COLO829 (cell line): ENCODE measurements around the gene C5orf52.
"Not testable (repeated sequence)": the region's sequence is repeated elsewhere in the genome, so short reads cannot be mapped to it uniquely, and the experiment has no call there.

ENCODE experiments used
- DNase-seq: peaks from one replicate; pipeline ENCODE4 v3.0.0; 2012; ENCODE audit warnings: low spot score

Gene C5orf52

DNA sequence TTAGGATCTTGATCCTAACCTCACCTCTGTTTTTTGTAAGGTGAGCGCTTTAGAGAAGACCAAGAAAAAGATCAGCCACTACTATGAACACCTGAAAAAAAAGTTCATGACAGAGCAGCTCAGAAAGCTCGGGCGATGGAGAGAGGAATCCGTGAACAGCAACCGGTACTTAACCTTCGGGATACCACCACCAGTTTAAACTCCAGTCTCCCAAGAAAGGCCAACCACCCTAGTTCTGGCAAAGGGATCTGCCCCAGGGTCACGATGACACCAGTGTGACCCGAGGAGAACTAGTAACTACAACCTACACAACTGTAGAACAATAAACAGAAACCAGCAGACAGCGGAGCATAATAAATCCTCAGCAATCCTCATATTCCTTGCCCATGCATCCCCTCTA lies 8.5 kb downstream of the C5orf52 start:
- no peak for DNase-seq

DNA sequence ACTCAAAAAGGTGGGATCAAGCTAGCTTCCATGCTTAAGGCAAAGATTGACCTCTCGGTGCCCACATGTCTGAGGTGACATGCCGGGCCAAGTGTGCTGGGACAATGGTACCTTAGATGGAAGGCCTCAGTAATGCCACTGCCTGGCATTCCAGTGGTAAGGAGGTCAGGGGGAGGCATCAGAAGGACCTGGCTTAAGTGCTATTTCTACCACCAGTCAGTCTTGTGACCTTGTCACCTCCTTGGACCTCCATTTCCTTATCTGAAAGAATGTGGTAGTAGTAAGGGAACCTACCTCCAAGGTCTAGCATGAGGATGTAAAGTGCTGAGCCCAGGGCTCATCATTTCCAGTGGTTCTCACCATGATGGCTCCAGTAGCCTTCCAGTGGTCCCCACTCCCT lies 8.9 kb downstream of the C5orf52 start:
- DNase-seq, result no peak

- no peak for DNase-seq
Measured at GRCh38 chr5:157681048-157681447, 9.7 kb downstream of the C5orf52 start.

DNA sequence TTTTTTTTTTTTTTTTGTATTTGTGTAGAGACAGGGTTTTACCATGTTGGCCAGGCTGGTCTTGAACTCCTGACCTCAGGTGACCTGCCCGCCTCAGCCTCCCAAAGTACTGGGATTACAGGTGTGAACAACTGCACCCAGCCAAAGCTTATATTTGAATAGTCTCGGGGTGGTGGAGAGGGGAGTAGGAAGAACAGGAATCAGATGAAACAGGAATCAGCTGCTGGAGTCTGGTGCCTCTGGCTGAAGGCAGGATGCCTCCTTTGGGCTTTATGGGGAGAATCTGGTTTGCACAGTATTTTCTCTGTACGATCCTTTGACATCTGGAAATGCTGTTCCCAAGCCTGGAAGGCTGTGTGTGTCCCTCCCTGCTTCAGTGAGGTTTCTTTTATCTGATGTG lies 10.9 kb downstream of the C5orf52 start:
- DNase-seq, result no peak

DNA sequence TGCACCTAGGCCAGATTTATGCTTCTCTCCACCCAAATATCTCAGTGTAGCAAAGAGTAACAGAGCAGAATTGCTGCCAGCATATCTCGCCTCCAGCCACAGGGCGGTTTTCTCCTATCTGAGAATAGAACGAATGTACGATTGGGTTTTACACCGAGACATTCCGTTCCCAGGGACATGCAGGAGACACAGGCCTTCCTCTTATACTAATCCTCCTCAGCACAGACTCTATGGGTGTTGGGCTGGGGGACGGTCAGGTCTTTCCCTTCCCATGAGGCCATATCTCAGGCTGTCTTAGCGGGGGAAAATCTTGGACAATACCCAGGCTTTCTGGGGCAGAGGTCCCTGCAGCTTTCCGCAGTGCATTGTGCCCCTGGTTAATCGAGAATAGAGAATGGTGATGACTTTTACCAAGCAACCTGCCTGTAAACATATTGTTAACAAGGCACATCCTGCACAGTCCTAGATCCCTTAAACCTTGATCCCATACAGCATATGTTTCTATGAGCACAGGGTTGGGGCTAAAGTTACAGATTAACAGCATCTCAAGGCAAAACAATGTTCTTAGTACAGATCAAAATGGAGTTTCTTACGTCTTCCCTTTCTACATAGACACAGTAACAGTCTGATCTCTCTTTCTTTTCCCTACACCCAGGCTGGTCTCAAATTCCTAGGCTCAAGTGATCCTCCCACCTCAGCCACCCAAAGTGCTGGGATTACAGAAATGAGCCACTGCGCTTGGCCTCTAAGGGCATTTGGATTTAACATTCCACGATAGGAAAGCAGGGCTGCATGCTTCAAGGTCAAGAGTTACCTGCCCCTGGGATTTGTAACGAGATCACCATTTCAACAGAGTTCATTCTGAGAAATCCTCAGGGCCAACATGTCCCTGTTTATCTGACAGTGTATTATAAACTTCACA lies 15.2 kb downstream of the C5orf52 start:
- not testable (repeated sequence) for DNase-seq

DNA sequence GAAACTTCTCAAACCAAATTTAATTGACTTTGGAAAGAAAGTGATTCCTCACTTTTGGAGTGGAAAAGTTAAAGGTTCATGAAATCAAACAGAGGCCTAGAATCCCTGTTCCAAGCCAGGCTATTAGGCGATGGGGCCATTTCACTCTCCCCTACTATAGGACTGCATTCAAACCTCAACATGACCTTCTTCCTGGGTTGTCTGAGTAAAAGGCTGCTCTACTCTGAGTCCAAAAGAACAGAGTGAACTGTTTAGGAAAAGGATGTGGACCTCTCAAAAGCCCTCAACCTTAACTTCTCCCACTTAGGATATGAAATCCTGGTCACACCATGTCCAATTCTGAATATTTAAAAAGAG lies 15.8 kb downstream of the C5orf52 start:
- no peak for DNase-seq

GRCh38 chr5:157689942-157690689 lies 18.8 kb downstream of the C5orf52 start:
- no peak for DNase-seq

DNA sequence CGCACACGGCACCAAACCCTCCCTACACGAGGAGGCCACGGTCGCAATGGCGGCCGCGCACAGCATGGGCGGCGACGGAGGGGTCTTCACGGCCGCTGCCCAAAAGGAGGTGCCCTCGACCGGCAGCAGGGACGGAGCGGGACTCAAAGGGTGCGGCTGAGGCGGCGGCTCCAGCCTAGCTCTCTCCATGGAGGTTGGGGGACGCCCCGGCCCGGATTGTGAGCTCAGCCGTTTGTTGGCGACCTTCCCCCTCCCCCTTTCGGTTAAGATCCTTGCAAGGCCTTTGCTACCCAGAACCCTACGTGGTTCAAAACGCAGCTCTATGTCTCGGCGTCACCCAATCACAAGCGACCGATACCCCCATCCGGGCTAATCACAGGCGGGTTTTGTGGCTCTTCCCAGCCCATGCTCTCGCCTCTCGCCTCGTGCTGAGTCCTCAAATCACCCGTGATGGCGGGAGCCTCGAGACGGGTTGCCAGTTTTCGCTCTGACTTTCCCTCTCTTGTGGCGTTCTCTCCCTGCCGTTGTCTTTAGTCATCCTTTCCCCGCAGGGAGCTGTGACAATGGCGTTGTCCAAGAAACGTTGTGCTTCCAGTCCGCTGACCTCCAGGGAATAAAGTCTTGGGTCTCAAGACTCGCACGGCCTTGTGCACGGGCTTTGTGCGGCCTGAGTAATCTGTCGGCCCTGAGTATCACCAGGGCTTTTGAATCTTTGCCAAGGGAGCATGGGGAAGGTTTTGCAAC lies 19.5 kb downstream of the C5orf52 start:
- DNase-seq, result no peak

DNA sequence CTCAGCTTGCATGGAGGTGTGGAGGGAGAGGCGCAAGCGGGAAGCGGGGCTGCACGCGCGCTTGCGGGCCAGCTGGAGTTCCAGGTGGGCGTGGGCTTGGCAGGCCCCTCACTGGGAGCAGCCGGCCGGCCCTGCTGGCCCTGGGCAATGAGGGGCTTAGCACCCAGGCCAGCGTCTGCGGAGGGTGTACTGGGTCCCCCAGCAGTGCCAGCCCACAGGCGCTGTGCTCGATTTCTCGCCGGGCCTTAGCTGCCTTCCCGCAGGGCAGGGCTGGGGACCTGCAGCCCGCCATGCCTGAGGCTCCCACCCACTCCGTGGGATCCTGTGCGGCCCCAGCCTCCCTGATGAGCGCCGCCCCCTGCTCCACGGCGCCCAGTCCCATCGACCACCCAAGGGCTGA lies 22.5 kb downstream of the C5orf52 start:
- not testable (repeated sequence) for DNase-seq

- not testable (repeated sequence) for DNase-seq
Measured at GRCh38 chr5:157696154-157696553, 24.8 kb downstream of the C5orf52 start.

GRCh38 chr5:157698674-157699073 lies 27.3 kb downstream of the C5orf52 start:
- DNase-seq, result not testable (repeated sequence)

- no peak for DNase-seq
Measured at GRCh38 chr5:157703736-157704135, 32.4 kb downstream of the C5orf52 start.

GRCh38 chr5:157708866-157709265 lies 37.5 kb downstream of the C5orf52 start:
- DNase-seq, result no peak

DNA sequence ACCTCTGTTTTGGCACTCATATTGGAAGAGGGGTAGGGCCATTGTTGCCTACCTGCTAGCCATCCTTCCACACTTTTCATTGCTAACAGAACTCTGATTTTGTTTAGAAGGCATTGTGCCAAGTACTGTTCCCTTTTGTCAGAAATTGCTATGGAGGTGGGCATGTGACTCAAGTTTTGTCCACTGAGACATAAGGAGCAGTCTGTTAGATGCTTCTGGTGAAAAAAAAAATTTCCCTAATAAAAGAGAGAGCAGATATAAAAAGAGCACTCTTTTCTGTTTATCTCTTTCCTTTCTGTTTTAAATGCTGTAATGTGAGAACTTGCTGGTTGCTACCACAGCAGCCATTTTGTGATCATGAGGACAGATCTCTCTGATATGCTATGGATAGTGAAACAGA lies 38.0 kb downstream of the C5orf52 start:
- peak; percentile 13 for DNase-seq

DNA sequence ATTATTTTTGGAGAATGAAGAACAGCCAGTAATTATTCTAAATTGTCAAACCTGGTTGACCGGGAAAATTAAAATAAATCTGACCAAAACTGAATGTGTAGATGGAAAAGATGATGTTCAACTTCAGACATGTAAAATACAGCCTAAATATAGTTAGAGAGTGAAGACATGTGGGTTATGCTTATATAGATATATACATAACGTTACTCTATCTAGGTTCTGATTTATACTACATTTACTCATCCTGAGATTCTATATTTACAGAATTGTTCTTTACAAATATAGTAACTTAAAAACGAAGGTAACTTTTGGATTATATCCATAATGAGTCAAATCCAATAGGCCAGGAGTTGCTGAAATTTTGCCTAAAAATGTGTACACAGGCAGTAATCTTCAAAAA lies 39.1 kb downstream of the C5orf52 start:
- no peak for DNase-seq

- DNase-seq, result peak; percentile 11
Measured at GRCh38 chr5:157710882-157711281, 39.5 kb downstream of the C5orf52 start.

DNA sequence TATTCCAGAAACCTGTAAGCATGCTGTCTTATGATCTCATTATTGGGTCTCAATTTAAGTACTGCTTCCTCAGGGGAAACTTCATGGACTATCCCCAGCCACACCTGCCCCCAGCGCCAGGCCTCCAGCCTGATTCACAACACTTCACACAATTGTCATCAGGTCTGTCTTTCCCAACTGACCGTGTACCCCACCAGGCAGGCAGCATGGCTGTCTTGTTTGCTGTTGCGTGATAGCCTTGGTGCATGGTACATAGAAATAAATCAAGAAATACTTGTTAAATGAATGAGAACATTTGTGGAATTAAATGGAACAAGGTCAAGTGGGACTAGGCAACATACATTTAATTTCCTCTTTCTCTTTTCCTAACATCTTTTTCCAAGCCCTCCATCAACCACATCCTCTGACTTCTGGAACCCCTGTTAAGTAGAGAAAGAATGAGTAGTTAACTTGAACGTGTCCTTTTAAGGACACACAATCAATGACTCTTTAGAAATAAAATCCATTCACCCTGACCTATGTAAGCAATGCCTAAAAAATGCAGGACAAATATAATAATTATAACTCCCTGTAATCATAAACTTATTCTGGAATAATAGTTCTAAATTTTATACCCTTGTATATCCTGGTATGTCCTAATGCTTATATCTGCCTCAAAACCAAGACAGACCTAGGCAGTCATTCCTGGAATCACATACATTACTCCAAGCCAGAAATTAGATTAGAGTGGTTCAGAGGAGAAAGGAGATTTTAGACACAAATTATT lies 42.7 kb downstream of the C5orf52 start:
- no peak for DNase-seq

- DNase-seq, result no peak
Measured at GRCh38 chr5:157714596-157714864, 43.2 kb downstream of the C5orf52 start.

- peak; percentile 51 for DNase-seq
Measured at GRCh38 chr5:157718519-157718918, 47.2 kb downstream of the C5orf52 start.

DNA sequence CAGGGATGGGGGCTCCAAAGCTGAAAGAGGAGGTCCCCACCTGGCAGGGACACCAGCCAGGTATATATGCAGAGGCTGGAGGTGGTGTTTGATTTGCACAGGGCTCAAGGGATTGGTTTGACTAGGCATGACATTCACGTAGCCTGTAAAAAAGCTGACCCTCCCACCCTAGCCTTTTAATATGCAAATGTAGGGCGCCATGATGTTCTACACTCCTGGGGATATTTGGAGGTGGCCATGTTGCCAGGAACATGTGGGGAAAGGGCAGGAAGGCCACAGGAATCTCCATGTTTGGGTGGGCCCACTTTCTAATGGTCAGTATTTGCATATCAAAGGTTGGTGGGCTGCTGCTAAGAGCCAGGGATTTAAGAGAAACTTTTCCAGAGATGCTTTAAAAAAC lies 47.9 kb downstream of the C5orf52 start:
- no peak for DNase-seq

- no peak for DNase-seq
Measured at GRCh38 chr5:157721159-157721558, 49.8 kb downstream of the C5orf52 start.

- DNase-seq, result not testable (repeated sequence)
Measured at GRCh38 chr5:157722895-157723294, 51.6 kb downstream of the C5orf52 start.
